B cell (primary cell): ENCODE measurements around the gene TUBB4A.

Source experiments
- EZH2 ChIP-seq: IDR thresholded peaks from 2 replicates; pipeline ENCODE4 v1.6.1; 2012; ENCODE audit warnings: borderline replicate concordance, low read depth, mild to moderate bottlenecking, moderate library complexity, low read length; ENCODE audit not compliant: insufficient read depth, poor library complexity, severe bottlenecking
- TF ChIP-seq, protein P1 (sequence below): fragments of 200-600 bp; IDR thresholded peaks from one replicate; pipeline ENCODE4 v1.8.0; 2022; ENCODE audit warnings: antibody characterized with exemption, mild to moderate bottlenecking

DNA sequence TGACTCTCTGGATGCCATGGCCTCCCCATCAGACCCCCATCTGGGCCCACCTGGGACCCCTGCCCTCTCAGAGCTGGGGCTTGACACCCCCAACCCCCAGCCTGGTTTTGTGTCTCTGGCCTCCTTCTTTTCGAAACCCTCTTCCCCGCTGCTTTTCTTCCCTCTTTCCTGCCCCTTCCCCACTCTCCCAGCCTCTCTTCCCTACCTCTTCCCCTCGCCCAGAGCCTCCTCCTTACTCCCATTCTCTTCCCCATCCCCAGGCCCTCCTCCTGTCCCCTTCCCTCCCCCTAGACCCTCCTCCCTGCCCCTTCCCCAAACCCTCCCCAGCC, 30.9 kb upstream of the TUBB4A start:
- TF ChIP-seq, protein P1, sequence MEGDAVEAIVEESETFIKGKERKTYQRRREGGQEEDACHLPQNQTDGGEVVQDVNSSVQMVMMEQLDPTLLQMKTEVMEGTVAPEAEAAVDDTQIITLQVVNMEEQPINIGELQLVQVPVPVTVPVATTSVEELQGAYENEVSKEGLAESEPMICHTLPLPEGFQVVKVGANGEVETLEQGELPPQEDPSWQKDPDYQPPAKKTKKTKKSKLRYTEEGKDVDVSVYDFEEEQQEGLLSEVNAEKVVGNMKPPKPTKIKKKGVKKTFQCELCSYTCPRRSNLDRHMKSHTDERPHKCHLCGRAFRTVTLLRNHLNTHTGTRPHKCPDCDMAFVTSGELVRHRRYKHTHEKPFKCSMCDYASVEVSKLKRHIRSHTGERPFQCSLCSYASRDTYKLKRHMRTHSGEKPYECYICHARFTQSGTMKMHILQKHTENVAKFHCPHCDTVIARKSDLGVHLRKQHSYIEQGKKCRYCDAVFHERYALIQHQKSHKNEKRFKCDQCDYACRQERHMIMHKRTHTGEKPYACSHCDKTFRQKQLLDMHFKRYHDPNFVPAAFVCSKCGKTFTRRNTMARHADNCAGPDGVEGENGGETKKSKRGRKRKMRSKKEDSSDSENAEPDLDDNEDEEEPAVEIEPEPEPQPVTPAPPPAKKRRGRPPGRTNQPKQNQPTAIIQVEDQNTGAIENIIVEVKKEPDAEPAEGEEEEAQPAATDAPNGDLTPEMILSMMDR: no peak
- TF ChIP-seq EZH2: no peak
